ENCODE results near the gene HK3. TPM values are rescaled to one million over a fixed set of nuclear protein-coding genes. Genes with fewer than 3 reads are reported as not detected.

The HK3 gene
- total and polyA plus RNA-seq, 9 of the 15 experiments (the other 6 are each of a cell fraction or from before 2014, with no cell fraction given): 0.16 TPM; not detected in 8

GRCh38 chr5:176894298-176894697 lies 4.8 kb downstream of the HK3 start (continued):
- TF ChIP-seq ZBTB8A (IDR thresholded peaks at IDR 0.05; ENCODE audit: partially characterized antibody) (no peak), SREBF1 (IDR thresholded peaks at IDR 0.05; ENCODE audit: borderline replicate concordance, low read depth, low read length) (no peak), RBM39 (optimal IDR thresholded peaks at IDR 0.05; ENCODE audit: low read depth, low read length) (no peak), E2F8 (IDR thresholded peaks at IDR 0.05; ENCODE audit: low read depth, partially characterized antibody) (no peak), ZNF780A (CRISPR knock-in tag; IDR thresholded peaks at IDR 0.05) (no peak), HCFC1 (IDR thresholded peaks at IDR 0.05; ENCODE audit: low read depth, low read length) (no peak), PATZ1 (CRISPR knock-in tag; IDR thresholded peaks at IDR 0.05; ENCODE audit: borderline replicate concordance) (no peak)

Data from K562 (cell line).